Activated T-cell treated with anti-CD3 and anti-CD28 coated beads for 1 hour (primary cell): ENCODE results near the gene MFN2.
"Not testable (repeated sequence)": the region's sequence is repeated elsewhere in the genome, so short reads cannot be mapped to it uniquely, and the experiment has no call there.

ENCODE experiments used
- DNase-seq: peaks from one replicate; pipeline ENCODE4 v3.0.0-alpha.2; 2020; ENCODE audit warnings: low read depth

Gene MFN2

GRCh38 chr1:11979851-11980675, at the start of gene MFN2:
MFN2 (plus strand) TSS chr1:11980444; CDS start chr1:11989169, 8,725 bp downstream.
- peak; percentile 87 for DNase-seq

GRCh38 chr1:11930571-11931445, 49.4 kb upstream of the MFN2 start:
- DNase-seq, result no peak

- DNase-seq, result no peak
These were observed 48.4 kb upstream of the MFN2 start for GRCh38 chr1:11931845-11932244.

GRCh38 chr1:11934302-11935056, 45.8 kb upstream of the MFN2 start, which contains the start of gene PLOD1:
PLOD1 (plus strand) TSS chr1:11934717; CDS start chr1:11934780, 63 bp downstream.
- DNase-seq, result peak; percentile 83

GRCh38 chr1:11935057-11935412, 45.2 kb upstream of the MFN2 start:
- no peak for DNase-seq

GRCh38 chr1:11935733-11936132, 44.5 kb upstream of the MFN2 start:
- not testable (repeated sequence) for DNase-seq

- DNase-seq, result no peak
These were observed 41.3 kb upstream of the MFN2 start for GRCh38 chr1:11938722-11939526.

- not testable (repeated sequence) for DNase-seq
These were observed 40.5 kb upstream of the MFN2 start for GRCh38 chr1:11939794-11940193.

- DNase-seq, result no peak
These were observed 39.9 kb upstream of the MFN2 start for GRCh38 chr1:11940260-11940921.

- no peak for DNase-seq
These were observed 38.0 kb upstream of the MFN2 start for GRCh38 chr1:11942280-11942679.

- no peak for DNase-seq
These were observed 36.6 kb upstream of the MFN2 start for GRCh38 chr1:11943619-11944018.

- no peak for DNase-seq
These were observed 35.8 kb upstream of the MFN2 start for GRCh38 chr1:11944358-11944931.

GRCh38 chr1:11946647-11947046, 33.6 kb upstream of the MFN2 start:
- DNase-seq, result no peak

- DNase-seq, result no peak
These were observed 31.3 kb upstream of the MFN2 start for GRCh38 chr1:11948822-11949458.

- DNase-seq, result no peak
These were observed 28.3 kb upstream of the MFN2 start for GRCh38 chr1:11951901-11952300.

GRCh38 chr1:11952455-11953109, 27.7 kb upstream of the MFN2 start:
- DNase-seq, result no peak

- DNase-seq, result no peak
These were observed 25.0 kb upstream of the MFN2 start for GRCh38 chr1:11955221-11955620.

- no peak for DNase-seq
These were observed 22.8 kb upstream of the MFN2 start for GRCh38 chr1:11957398-11957797.

- DNase-seq, result no peak
These were observed 22.3 kb upstream of the MFN2 start for GRCh38 chr1:11957897-11958296.
